ENCODE results near the gene SLC6A13. TPM values are rescaled to one million over a fixed set of nuclear protein-coding genes. Genes with fewer than 3 reads are reported as not detected.

The SLC6A13 gene
- total RNA-seq, 1 experiment from 2014 or later: 0.37 TPM

GRCh38 chr12:201361-201760 is 61.3 kb downstream of the SLC6A13 start:
- peaks cover 12% of the 10 kb centered on the region for H3K9me3 Mint-ChIP-seq
- ChIA-PET POLR2A (no interaction called here), CTCF (interaction anchor here (0.5 to 4.8 kb wide), 4 partner anchors 13 to 235 kb away, joined by 3 to 42 read pairs (median 24); no protein-coding TSS in a partner anchor)
- no peak overlapping the region for H3K27ac Mint-ChIP-seq
- no peak for TF ChIP-seq ZNF396 (CRISPR knock-in tag; IDR thresholded peaks at IDR 0.05; ENCODE audit: borderline replicate concordance)
- TF ChIP-seq PRRX2 (CRISPR knock-in tag; IDR thresholded peaks at IDR 0.05): no peak
- no peak for TF ChIP-seq PRDM15 (CRISPR knock-in tag; IDR thresholded peaks at IDR 0.05)
- H3K4me3 Mint-ChIP-seq: no peak overlapping the region
- peaks cover 25% of the 10 kb centered on the region for H3K4me1 Mint-ChIP-seq
- no peaks in the 10 kb centered on the region for H3K36me3 Mint-ChIP-seq
- no peak for DNase-seq (ENCODE audit: low spot score)
- ATAC-seq: no peak
- peaks cover 56% of the 10 kb centered on the region for H3K27me3 Mint-ChIP-seq (ENCODE audit: low read depth)

GRCh38 chr12:198705-199104 is 63.9 kb downstream of the SLC6A13 start:
- H3K27me3 Mint-ChIP-seq (ENCODE audit: low read depth): peaks cover 30% of the 10 kb centered on the region
- ChIA-PET POLR2A (no interaction called here), CTCF (interaction anchor here (0.6 to 4.8 kb wide), 13 partner anchors 10 to 93 kb away, joined by 3 to 42 read pairs (median 4); no protein-coding TSS in a partner anchor)
- peaks cover 21% of the 10 kb centered on the region for H3K4me1 Mint-ChIP-seq
- TF ChIP-seq SOX15 (CRISPR knock-in tag; IDR thresholded peaks at IDR 0.05): no peak
- no peak for TF ChIP-seq KAT7 (CRISPR knock-in tag; IDR thresholded peaks at IDR 0.05; ENCODE audit: borderline replicate concordance)
- no peak for TF ChIP-seq RORB (CRISPR knock-in tag; IDR thresholded peaks at IDR 0.05)
- no peak for TF ChIP-seq HMGXB4 (CRISPR knock-in tag; IDR thresholded peaks at IDR 0.05)
- TF ChIP-seq ARID4B (CRISPR knock-in tag; IDR thresholded peaks at IDR 0.05; ENCODE audit: borderline replicate concordance): no peak
- no peak for TF ChIP-seq CBFB (CRISPR knock-in tag; IDR thresholded peaks at IDR 0.05; ENCODE audit: low read depth)
- no peak for TF ChIP-seq ZNF671 (CRISPR knock-in tag; IDR thresholded peaks at IDR 0.05)
- TF ChIP-seq USF2 (CRISPR knock-in tag; IDR thresholded peaks at IDR 0.05): no peak
- no peak for TF ChIP-seq NFATC4 (CRISPR knock-in tag; IDR thresholded peaks at IDR 0.05)
- TF ChIP-seq FOXJ3 (CRISPR knock-in tag; IDR thresholded peaks at IDR 0.05; ENCODE audit: borderline replicate concordance): no peak
- TF ChIP-seq AR (CRISPR knock-in tag; IDR thresholded peaks at IDR 0.05): no peak
- TF ChIP-seq GTF2I (CRISPR knock-in tag; conservative IDR thresholded peaks at IDR 0.05): no peak
- no peak for TF ChIP-seq MYBL2 (CRISPR knock-in tag; IDR thresholded peaks at IDR 0.05)
- no peak for TF ChIP-seq ZNF232 (CRISPR knock-in tag; IDR thresholded peaks at IDR 0.05)
- no peak for TF ChIP-seq TEAD1 (CRISPR knock-in tag; IDR thresholded peaks at IDR 0.05)
- TF ChIP-seq ZNF138 (CRISPR knock-in tag; conservative IDR thresholded peaks at IDR 0.05): no peak
- no peak for DNase-seq (ENCODE audit: low spot score)
- 0 out of 2 replicates have a peak, but pooled peaks cover 5% of the 10 kb centered on the region for H3K9me3 Mint-ChIP-seq
- H3K36me3 Mint-ChIP-seq: no peaks in the 10 kb centered on the region
- no peak for ATAC-seq
- no peak overlapping the region for H3K27ac Mint-ChIP-seq
- H3K4me3 Mint-ChIP-seq: no peak overlapping the region

Measured in WTC11 (cell line).